Neural cell (in vitro differentiated cells): ENCODE data around the gene ARHGEF17.

Source experiments
- CTCF ChIP-seq: fragments of 450-650 bp; IDR thresholded peaks from 2 replicates; pipeline ENCODE4 v1.5.1; 2014; ENCODE audit warnings: antibody characterized with exemption, mild to moderate bottlenecking, moderate library complexity; ENCODE audit not compliant: poor library complexity, severe bottlenecking
- REST ChIP-seq: IDR thresholded peaks from 2 replicates; pipeline ENCODE4 v1.6.1; 2012; ENCODE audit warnings: borderline replicate concordance
- SMC3 ChIP-seq: fragments of 450-650 bp; conservative IDR thresholded peaks from 2 replicates; pipeline ENCODE4 v1.6.1; 2014; ENCODE audit warnings: antibody characterized with exemption, mild to moderate bottlenecking, moderate library complexity; ENCODE audit not compliant: poor library complexity
- TAF1 ChIP-seq: IDR thresholded peaks from 2 replicates; pipeline ENCODE4 v1.6.1; 2012; ENCODE audit warnings: low read depth

DNA sequence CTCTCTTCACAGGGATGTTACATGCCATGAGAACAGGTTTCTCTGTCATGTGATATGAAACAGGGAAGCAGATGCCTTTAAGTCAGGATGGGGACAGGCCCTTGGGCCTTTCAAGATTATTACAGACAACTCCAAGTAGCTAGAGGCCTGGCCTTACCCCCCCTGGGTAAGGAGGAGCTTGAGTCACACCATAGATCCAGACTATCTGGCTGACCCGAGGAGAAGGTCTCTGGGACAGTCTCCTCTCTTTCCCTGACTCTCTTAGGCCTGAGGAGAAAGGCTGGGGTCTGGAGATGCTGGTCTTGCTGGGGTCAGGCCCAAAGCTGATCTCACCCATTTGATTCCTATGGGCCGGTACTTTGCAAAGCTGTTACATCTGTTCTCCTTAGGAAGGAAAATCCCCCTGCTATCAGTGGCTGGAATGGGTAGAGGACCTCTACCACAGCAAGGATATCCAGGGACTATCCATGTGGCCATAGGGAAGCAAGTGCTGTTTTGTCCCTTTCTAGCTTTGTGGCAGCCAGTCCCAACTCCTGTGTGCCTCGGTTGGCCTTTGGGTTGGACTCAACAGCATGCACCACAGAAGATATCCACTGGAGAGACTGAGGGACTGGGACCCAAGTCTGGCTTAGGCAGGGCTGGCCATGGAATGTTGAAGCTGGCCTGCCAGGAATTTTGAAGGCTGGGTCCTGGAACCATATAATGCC, 93.3 kb downstream of the ARHGEF17 start:
- TF ChIP-seq CTCF, result no peak
- no peak for TF ChIP-seq SMC3
- no peak for TF ChIP-seq TAF1
- no peak for TF ChIP-seq REST
